ENCODE results near the gene STX8.
"Not testable (repeated sequence)": the region's sequence is repeated elsewhere in the genome, so short reads cannot be mapped to it uniquely, and the experiment has no call there.

Gene STX8

DNA sequence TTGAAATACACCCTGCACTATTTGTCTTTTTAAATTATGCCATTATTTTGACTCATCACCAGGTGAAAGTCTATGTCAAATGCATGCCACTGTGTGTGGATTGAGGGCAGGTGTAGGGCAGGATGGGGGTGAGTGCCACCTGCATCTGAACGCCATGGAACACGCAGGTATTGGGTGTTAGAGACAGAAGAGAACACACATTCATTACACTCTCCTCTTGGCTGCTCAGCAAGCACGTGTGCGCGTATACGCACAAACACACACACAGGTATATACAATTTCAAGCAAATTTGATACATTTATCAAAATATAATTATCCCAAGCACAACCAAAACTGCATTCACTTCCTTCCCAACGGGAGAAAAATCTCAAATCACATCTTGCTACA, 285.4 kb downstream of the STX8 start:
- DNase-seq, result no peak

DNA sequence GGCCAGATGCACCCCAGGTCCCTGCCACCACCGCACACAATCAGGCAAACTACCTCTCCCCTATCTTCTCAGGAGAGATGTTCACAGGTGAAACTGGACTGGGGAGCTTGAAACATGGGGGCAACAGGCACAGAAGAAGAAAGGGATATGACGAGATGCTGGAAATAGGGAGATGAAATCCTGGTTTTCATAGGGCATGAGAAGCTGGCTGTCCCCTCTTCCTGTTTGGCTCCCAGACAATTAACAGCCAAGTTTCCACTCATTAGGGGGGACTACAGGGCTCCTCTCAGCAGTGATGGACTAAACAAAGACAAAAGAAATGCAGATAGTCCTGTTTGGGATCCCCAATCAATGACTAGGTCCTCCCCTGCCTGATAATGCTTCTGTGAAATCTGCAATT, 288.3 kb downstream of the STX8 start:
- no peak for DNase-seq

DNA sequence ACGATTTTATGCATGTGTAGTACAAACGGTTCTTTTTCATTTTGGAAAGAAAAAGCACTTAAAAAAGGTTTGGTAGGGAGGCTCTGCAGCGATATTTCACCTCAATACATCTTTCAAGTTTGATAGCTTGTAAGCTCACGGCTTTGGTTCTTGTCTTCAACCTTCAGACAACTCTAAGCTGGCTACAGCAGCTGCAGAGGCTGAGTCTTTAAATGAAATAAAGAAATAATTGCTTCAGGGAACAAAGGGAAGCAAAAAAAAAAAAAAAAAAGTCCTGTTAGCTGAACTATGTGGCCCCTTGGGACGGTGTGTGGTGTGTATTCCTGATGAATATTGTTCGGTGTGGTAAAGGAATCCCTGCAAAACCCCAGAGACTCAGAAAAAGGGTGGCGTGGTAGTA, 289.2 kb downstream of the STX8 start:
- DNase-seq, result no peak

DNA sequence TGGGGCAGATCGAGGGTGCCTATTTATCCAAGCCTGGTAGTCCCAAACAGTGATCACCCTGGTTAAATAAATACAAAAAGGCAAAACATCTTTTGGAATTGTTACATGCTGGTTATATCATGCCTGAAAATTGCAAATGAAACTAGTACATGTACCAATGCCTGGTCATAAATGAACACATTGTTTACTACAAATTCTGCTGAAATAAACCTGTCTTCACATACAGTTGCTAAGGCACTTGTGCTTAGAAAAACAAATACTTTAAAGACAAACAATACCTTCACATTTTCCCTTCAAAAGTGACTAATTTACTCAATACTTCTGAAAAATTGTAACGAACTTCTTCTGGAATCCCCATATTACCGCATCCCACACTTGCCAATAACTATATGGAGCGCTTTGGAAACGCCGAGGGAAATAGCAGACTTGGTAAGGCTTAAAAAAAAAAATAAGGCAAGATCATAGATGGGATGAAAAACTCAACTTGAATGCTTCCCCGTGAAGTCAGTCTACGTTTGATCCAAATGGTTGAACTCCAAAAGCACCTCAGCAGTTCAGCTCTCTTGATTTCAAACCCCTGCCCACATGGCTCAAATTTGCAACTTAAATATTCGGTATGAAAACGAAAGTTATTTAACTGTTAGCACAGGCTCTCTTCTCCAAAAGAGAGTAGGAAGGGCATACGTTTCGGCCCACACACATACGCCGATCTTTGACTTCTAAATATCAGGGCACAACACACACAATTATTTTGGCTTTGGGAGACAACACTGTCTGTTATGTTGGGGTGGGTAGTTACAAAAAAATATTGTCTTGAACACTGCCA, 289.8 kb downstream of the STX8 start:
- DNase-seq, result no peak

DNA sequence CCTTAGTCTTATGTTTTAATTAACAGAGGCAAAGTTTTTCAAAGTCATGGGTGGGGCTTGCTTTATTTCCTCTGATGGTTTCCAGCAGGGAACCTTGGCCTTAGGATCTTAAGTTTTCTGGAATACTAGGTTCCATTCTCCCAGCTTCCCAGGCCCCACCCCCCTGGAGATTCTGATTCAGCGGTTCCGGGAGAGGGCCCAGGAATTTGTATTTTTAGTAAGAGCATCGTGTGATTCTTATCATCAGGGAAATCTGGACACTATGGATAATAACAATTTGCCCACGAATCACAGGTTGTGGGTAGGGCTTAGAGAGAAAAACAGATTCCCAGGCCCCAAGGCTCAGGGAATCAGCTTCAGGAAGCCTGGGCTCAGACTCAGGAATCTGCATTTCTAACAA, 290.7 kb downstream of the STX8 start:
- no peak for DNase-seq

DNA sequence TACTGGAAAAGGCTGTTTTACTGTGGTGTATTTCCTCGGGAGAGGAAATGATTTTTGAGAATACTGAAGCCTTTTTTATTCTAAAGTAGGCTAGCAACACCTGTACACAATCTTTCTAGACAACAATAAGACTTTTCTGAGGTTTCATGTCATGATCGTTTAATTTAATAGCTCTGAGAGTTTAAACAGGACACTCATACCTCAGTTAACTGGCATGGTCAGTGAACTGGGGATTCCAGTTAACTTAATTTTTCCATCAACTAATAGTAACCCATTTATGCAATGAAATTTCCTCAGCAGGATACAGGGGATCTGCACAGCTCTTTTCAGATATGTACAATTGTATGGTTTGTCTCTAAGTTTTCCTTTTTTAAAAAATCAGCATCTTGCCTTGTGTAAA, 291.7 kb downstream of the STX8 start:
- DNase-seq, result no peak

DNA sequence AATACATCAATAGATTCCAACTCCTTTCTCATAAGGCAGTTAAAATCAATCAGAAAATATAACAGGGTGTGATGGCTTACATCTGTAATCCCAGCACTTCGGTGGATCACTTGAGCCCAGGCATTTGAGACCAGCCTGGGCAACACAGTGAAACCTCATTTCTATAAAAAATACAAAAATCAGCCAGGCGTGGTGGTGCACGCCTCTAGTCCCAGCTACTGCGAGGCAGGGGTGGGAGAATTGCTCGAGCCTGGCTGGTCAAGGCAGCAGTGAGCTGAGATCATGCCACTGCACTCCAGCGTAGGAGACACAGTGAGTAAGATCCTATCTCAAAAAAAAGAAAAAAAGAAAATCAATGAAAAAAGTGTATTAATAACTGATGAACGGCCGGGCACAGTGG, 295.7 kb downstream of the STX8 start:
- DNase-seq, result no peak

DNA sequence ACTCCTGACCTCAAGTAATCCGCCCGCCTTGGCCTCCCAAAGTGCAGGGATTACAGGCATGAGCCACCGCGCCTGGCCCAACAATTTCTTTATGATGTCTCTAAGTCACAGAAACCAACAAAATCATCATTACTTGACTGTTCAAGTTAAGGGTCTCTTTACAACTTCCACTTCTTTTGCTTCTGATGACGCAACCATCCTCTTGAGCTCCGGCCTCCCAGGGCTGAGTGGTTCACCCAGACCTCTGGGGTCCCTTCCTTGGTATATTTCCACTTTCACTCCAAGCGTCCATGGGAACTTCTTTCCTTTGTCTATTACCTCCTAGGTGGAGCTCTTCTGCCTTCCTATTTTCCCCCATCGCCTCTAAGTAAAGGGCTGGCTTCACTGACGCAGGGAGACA, 300.6 kb downstream of the STX8 start:
- DNase-seq, result no peak

DNA sequence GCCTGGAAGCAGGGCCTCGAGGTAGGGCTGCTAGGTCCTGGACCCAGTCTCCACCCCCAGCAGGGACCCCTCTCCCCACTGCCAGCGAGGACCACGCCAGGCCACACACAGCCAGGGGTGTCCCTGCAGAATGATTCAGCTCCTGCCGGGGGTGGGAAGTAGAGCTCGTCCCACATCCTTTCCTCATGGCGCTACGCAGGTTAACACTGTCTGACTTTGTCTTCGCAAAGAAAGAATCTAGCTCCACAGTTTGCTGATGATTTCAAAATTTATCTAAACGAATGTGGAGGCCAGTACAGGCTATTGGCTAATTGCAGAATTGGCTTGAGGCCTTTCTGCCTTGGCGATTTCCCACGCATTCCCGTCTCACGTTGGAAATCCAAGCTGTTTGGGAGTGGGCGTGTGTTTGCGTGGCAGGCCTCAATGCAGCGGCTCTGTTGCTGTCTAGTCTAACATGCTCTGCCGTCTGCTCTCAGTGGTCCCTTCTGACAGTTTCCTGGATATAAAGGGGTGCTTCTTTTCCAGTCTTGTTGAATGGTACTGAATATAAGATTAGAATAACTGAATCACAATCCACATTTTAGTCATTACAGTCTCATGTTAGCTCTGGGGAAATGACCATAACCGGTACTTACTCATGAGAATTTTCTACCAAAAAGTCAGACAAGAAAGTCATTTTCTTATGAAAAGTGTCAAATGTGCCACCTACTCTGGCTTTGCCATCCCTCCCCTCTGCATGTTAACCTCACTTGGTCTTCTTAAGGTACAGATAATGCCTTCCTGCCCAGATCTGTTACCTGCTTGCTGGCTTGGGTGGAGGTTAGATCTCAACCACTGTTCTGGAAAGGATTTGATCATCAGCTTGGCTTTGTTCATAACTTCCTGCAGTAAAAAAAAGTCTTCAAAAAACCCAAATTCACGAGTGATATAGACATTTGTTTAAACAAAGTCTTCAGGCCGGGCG, 301.9 kb downstream of the STX8 start:
- DNase-seq, result peak in 1 of 5 experiments; percentile 8

DNA sequence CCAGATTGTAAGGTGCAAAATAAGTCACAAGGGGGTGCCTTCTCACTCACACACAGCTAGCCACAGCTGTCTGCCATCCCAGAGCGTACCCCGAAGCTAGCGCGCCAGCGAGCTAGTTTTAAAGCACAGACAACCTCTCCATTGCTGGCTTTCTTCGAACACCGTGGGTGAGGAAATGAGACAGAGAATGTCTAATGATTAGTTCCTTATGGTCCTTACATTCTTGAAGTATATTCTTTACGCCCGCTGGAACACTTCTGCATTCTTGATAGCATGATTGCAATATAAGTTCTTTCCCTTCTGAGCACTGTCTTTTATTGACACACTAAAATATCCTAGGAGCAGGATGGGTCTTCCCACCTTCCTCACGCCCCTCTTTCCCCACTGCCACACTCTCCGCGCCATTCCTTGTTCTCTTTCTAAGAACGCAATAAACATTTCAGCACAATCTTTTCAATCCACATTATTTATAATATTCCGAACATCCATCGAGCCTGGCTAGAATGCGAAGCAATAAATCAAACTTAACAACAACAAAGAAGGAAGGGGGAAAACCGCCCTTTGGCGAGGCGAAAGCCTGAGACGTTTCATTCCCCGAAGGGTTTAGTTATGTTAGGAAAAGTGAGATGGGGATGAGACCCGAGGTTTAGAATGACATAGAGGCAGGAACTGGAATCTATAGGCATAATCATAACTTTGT, 303.0 kb downstream of the STX8 start:
- DNase-seq, result no peak

DNA sequence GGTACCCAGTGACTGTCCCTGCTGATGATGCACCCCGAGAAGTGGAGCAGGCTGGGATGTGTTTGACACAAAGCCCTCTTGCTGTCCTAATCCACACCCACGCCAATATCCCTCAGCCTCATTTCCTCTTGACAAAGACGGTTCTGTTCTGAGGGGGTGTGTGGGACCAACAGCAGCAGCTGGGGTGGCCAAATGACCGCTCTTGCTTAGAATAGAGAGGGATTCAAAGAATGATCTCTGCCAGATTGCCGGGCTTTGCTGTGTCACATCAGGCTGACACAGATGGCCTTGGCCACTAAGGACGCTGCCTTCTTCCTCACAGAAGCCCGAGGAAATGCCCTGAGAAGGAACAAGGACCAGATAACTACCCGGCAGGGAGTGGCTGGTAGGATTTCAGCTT, 303.6 kb downstream of the STX8 start:
- no peak for DNase-seq

DNA sequence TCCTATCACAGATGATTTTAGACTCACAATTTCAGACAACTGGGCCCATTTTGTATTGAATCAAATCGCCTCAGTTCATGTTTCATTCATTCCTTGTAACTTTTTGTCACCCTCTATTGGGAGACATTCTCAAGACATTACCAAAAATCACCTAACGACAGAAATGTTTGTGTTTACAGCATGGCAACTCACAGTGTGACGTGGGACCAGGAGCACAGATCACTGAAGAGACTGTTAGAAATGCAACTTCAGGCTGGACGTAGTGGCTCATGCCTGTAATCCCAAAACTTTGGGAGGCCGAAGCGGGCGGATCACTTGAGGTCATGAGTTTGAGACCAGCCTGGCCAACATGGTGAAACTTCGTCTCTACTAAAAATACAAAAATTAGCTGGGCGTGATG, 304.7 kb downstream of the STX8 start:
- no peak for DNase-seq

DNA sequence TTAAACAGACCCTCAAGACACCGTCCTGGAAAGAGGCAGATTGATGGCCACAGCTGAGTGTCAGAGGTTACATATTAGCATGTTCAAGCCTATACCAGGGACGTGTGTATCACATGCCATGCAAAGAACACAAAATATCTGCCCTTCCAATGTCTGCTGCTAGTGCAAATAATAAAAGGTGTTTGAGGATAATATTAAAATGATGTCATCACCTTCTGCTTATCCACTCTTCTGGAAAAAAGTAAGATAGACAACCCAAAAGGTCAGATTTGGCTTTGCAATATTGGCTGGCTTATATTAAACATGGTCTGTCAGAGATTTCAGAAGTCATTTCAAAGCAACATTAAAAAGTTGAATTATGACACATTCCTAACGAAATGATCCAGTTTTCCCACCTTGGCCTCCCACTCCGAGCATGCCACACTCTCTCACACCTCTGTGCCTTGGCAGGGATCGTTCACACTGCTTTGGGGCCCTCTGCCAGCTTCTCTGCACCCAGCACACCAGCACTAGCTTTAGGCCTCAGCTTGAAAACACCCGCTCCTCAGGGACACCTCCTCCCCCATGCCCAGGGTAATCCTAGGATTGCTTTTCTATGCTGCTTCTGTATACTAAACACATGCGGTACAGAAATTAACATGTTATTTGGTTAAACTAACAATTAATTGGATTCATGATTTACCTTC, 306.1 kb downstream of the STX8 start:
- no peak for DNase-seq

DNA sequence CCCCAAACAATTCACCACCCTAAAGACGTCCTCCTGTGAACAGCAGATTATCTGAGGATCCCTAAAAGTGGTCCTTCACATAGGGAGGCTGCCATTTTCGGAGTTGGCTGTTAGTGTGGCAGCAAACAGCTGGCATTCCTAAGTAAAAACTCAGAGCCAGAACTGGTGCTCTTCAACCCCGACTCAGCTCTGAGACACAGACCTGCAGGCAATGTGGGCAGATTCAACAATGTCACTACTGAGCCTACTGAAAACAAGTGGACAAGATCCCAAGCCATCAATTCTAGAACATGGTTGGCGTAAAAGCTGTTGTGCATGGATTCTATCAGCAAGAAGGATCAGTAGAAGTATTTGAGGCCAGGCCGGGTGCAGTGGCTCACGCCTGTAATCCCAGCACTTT, 307.1 kb downstream of the STX8 start:
- no peak for DNase-seq

DNA sequence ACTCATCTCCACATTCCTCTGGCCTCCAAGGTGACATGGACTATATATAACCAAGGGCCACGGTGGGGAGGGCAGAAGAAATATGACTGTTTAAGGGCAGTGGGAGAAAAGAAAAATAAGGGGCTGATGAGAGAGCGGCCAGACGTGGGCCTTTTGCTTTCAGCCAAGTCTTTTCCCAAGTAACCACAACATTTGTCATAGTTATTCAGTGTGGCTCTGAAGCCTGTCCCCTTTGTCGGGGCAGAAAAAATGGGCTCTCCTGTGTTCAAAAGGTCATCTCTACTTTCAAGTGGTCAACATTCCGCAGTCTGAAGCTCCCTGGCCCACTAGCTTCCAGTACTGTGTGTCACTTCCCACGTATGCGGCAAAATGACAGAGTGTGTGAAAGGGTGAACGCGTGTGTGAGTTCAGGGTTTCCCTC, 308.9 kb downstream of the STX8 start:
- DNase-seq, result no peak

DNA sequence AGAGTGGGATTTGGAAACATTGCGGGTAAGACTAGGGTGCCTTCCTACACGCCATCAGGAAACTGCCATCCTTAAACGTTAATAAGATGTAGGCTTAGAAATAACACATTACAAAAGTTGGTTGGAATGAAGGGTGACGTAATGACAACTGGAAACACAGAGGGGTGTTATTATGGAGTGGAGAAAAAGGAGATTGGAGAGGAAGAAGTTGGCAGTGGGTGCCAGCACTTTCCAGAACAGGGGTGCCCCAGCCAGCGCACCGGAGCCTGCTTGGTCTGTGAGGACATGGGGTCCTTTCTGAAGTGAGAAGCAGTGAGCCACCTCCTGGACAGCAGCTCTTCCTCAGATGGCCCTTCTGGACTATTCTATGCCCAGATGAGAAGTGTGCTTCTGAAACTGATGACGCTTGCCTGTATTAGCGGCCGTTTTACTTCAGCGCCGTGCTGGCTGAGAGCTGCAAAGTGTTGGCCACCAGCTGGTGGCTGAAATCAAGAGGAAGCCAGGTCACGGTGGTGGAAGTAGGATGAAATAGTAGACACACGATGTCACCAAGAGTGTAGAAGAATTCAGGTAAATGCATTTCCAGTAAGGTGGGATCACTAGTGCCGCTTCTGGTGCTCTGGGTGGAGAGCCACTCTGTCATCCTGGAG, 309.5 kb downstream of the STX8 start:
- DNase-seq, result no peak

DNA sequence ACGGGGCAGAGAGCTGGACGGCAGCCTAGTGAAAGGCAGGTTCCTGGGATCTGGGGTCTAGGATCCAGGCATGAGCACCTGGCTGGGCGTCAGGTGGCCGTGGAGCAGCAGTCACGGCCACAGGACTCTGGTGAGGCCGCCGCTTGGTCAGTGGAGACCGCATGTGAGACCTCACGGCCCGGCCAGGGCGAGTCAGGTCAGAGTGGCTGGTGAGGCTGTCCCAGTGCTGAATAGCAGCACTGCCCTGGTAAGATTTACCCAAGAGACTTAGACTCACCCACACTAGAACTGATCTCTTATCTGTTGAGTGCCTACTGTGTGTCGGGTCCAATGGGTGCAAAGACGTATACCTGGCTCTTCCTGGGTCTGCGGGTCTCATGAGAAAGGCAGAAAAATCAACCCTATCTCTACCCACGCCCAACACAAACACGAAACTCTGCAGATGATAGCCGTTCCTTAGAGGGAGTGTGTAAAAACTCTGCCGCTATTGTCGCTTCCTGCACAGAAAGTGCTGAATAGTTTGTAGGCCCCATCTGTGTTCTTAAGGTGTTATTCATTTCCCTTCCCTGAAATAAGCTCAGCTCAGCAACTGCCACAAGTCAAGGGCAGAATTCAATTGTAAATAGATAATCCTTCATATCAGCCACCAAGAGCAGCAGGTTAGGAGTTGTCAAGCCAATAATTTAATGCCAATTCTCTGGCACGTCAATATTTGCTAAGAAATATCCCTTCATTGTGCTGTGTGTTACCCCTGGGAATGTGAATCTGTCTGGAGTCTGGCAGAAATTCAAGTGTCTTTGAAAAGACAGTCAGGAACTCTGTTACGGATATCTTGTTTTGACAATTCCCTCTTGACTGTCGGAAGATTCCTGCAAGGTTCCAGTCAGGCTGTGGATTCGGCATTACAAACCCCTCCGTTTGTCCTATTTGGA, 314.3 kb downstream of the STX8 start:
- no peak for DNase-seq

DNA sequence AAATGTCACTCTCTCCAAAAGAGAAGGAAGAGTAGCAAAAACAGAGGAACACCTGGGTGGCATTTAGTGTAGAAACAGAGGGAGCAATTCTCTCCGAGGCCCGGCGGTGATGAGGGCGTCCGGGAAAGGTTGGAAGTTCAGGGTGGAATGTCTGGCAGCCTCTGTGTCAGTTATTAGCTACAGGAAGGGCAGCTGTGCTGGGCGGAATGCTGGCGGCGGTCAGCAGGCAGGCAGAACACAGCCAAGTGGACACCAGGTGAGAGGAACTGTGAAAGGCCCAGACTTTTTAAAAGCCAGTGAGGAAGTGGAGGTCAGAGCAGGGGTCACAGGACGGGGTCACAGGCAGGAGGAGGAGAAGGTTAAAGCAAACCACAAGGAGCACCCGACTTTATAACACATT, 316.2 kb downstream of the STX8 start:
- DNase-seq, result no peak

DNA sequence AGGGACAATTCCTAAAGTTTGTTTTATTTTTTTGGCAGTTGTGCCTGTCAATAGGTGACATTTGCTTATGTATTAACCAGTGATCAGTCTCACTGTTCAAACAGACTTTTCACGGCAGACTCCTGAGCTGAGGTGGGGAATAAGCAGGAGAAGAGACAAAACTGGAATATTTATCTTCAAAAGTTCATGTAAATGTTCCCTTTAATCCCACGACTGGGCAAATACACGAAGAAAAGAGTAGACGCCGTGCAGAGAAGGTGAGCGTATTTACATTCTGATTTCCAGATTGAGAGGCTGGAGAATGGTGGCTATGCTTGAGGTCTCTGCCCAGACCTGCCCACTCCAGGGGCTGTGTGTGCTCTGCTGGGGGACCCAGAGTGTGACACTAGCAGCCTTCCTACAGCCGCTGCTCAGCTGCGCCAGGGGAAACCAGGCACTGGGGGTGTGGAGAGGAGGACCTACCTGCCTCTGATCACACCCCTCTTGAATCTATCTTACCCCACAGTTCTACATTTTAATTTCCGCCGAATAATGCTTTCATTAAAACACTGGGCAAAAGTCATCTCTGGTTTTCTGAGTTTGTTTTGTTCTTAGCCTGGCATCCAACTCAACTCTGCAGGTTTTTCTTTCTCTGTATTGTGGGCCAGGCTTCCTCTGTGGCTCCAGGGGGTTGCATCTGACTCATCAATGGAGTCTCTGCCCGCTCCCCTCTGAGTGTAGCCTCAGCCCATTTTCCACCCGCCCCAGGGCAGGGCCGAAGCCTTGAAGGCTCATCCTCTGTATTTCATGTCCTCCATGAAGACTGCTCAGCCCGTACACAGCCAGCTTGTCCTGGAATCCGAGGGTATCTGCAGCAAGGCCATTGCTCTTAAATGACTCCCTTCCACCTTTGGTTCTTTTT, 317.3 kb downstream of the STX8 start:
- no peak for DNase-seq

DNA sequence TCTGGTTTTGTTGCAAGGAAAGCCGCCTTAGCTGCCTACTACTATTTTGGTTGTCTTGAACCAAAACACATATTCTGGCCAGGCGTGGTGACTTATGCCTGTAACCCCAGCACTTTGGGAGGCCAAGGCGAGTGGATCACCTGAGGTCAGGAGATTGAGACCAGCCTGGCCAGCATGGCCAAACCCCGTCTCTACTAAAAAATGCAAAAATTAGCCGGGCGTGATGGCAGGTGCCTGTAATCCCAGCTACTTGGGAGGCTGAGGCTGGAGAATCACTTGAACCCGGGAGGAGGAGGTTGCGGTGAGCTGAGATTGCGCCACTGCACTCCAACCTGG, 318.0 kb downstream of the STX8 start:
- not testable (repeated sequence) for DNase-seq
